Right forelimb (tissue), 1 donor: ENCODE results near the gene PHETA1.
"Not testable (repeated sequence)": the region's sequence is repeated elsewhere in the genome, so short reads cannot be mapped to it uniquely, and the experiment has no call there.

Source experiments
- DNase-seq: peaks from one replicate; pipeline ENCODE4 v3.0.0-alpha.2; 2018

Gene PHETA1

DNA sequence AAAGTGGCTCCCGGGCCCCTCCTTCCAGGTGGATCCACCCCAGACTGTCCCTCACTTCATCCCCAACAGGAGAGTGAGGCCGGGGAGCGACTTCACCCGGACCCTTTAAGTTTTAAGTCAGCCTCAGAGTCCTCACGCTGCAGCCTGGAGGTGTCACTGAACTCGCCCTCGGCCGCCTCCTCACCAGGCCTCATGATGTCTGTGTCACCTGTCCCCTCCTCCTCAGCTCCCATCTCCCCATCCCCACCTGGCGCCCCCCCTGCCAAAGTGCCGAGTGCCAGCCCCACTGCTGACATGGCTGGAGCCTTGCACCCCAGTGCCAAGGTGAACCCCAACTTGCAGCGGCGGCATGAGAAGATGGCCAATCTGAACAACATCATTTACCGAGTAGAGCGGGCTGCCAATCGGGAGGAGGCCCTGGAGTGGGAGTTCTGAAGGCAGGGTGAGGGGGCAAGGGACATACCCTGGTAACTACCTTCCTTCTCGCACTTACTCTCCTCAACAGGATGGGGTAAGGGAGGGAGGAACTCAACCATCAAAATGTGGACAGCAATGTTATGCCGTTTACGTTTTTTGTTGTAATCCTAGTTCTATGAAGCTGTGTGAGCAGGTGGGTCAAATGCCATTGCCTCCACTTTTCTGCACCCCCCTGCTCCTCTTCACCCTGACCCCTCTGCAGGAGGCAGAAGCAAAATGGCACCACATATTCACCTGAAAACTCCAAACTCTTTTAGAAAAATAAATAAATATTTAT, 20.8 kb downstream of the PHETA1 start:
- no peak for DNase-seq

- DNase-seq: no peak
Measured at GRCh38 chr12:111344254-111344875, 24.5 kb downstream of the PHETA1 start.

DNA sequence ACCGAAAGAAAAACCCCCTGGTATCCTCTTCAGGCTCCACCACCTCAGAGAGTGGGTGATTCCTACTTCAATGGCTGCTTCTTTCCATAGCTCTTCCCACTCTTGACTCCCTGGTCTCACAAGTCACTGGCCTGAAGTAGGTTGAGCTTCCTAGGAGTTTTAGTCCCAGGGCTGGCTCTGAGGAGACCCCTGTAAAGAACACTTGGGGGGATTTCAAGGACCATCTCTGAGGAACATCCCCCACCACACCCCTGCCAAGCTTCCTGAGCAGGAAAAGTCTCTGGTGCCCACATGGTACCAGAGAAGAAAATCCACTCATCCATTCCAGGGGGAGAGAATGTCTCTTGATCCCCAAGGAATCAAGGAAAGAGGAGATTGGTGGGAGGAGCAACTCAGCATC, 25.7 kb downstream of the PHETA1 start:
- no peak for DNase-seq

DNA sequence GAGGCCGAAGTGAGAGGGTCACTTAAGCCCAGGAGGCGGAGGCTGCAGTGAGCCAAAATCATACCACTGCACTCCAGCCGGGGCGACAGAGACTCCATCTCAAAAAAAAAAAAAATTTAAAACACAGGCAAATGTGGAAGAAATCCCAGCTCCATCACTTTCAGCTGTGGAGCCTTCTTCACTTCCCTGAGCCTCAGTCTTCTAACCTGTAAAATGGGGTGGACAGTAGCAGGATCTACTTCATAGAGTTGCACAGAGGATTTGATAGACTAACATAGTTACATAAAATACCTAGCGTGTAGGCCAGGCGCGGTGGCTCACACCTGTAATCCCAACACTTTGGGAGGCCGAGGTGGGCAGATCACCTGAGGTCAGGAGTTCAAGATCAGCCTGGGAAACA, 26.5 kb downstream of the PHETA1 start:
- DNase-seq: no peak

DNA sequence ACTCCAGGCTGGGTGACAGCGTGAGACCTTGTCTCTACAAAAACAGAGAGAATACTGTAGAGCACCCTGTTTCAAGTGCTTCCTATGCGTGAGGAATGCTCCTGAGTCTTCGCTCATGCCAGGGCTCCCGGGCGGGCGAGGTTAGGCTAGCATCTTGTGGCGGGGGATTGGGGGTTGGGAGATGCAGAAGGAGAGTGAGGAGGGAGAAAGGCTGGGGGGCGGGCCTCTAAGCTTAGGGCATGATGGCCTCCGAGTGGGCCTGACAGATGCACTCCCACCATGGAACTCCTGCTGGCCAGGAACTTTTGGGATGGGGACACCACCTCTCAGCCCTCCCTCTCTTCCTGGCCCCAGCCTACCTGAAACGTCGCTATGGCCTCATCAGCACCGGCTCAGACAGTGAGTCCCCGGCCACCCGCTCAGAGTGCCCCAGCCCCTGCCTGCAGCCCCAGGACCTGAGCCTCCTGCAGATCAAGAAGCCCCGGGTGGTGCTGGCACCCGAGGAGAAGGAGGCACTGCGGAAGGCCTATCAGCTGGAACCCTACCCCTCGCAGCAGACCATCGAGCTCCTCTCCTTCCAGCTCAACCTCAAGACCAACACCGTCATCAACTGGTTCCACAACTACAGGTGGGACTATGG, 27.3 kb downstream of the PHETA1 start:
- no peak for DNase-seq

GRCh38 chr12:111340680-111341079, 28.2 kb downstream of the PHETA1 start:
- DNase-seq: not testable (repeated sequence)

- no peak for DNase-seq
Measured at GRCh38 chr12:111340231-111340630, 28.7 kb downstream of the PHETA1 start.

DNA sequence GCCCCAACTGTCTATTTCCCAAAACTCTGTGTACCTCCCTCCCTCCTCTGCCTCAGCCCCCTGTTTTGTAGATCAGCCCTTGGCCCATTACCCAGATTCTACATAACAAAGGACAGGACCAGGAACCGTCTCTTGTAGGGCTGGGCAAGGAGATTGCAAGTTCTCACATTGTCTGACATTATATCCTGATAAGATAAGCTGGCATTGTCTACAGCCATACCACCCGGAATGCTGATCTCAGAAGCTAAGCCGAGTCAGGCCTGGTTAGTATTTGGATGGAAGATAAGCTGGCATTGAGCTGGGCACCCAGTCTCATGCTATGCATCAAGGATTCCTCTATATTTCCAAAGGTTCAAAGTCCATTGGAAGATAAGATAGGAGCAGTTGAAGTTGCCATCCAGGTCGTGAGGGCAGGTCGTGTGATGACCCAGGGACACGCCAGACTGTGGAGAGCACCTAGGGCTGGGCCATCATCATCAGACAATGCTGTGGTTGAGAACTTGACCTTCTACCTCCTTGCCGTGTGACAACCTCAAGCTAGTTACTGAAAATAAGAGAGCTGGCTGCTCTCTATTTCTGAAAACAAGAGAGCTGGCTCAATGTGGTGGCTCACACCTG, 29.5 kb downstream of the PHETA1 start:
- no peak for DNase-seq

- DNase-seq: no peak
Measured at GRCh38 chr12:111338096-111338495, 30.8 kb downstream of the PHETA1 start.

- no peak for DNase-seq
Measured at GRCh38 chr12:111337371-111337770, 31.5 kb downstream of the PHETA1 start.

DNA sequence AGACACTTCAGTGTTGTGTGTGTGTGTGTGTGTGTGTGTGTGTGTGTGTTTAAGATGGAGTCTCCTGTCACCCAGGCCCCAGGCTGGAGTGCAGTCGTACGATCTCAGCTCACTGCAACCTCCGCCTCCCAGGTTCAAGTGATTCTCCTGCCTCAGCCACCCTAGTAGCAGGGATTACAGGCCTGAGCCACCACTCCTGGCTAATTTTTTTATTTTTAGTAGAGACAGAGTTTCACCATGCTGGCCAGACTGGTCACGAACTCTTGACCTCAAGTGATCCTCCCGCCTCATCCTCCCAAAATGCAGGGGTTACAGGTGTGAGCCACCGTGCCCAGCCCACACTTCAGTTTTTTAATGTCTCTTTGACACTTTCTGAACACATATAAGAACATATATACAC, 32.5 kb downstream of the PHETA1 start:
- DNase-seq: not testable (repeated sequence)

DNA sequence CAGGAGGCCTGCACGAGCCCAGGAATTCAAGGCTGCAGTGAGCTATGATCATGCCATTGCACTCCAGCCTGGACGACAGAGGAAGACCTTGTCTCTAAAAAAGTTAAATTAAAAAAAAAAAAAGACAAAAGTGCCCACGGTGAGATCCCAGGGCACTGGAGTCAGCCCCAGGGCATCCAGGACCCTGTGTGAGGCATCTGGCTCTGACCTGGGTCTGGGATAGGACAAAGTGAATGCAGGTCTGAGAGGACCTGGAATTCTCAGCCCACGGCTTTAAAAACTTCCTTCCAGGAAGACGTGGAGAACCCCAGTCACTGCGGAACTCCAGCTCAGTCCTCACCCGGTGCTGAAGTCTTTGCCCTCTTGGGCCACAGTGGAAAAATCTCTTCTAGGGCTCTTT, 33.1 kb downstream of the PHETA1 start:
- DNase-seq: no peak

DNA sequence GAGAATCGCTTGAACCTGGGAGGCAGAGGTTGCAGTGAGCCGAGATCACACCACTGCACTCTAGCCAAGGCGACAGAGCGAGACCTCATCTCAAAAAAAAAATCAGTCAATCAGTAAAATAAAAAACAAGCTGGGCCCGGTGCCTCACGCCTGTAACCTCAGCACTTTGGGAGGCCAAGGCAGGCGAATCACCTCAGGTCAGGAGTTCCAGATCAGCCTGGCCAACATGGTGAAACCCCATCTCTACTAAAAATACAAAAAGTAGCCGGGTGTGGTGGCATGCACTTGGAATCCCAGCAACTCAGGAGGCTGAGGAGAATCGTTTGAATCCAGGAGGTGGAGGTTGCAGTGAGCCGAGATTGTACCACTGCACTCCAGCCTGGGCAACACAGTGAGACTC, 33.6 kb downstream of the PHETA1 start:
- not testable (repeated sequence) for DNase-seq

DNA sequence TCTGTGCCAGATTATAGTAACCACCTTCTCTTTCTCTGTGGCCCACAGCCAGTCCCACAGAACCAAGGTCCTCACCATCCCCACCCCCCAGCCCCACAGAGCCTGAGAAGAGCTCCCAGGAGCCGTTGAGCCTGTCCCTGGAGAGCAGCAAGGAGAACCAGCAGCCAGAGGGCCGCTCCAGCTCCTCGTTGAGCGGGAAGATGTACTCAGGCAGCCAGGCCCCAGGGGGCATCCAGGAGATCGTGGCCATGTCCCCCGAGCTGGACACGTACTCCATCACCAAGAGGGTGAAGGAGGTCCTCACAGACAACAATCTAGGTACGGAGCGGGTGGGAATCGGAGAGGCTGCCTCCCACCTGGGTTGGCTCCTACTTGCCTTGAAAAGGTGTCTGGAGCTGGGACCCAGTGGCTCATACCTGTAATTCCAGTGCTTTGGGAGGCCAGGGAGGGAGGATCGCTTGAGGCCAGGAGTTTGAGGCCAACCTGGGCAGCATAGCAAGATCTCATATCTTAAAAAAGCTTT, 34.4 kb downstream of the PHETA1 start:
- DNase-seq: no peak

GRCh38 chr12:111330800-111331752, 37.8 kb downstream of the PHETA1 start:
- DNase-seq: no peak

DNA sequence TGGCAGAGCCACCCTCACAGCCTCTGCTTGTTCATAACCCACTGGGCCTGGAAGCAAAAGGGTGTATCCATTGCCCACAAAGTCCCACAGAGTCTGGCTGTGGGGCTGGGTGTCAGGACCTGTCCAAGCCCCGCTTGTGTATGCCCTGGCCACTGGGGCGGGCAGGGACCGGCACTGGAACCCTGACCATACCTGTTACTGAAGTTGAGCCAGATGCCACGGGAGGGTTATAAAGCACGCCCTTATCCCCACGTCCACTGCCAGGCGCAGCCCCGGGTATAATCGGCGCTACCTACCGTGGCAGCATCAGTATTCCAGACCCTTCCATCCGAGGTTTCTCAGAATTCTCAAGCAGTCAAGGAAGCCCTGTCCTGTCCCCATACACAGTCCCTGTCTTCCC, 40.8 kb downstream of the PHETA1 start:
- no peak for DNase-seq

DNA sequence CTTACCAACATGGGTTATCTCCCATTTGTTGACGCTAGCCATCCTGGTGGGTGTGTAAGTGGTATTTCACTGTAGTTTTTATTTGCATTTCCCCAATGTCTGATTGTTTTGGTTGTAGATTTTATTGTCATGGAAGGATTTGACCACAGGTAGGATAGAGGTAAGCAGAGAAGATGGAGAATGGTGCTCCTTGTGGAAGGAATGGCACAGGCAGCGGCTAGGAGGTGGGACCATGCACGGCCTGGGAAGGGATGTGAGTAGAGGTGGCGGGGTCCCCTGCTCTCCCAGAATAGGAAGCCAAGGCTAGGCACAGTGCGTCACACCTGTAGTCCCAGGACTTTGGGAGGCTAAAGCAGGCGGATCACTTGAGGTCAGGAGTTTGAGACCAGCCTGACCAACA, 41.4 kb downstream of the PHETA1 start:
- no peak for DNase-seq

DNA sequence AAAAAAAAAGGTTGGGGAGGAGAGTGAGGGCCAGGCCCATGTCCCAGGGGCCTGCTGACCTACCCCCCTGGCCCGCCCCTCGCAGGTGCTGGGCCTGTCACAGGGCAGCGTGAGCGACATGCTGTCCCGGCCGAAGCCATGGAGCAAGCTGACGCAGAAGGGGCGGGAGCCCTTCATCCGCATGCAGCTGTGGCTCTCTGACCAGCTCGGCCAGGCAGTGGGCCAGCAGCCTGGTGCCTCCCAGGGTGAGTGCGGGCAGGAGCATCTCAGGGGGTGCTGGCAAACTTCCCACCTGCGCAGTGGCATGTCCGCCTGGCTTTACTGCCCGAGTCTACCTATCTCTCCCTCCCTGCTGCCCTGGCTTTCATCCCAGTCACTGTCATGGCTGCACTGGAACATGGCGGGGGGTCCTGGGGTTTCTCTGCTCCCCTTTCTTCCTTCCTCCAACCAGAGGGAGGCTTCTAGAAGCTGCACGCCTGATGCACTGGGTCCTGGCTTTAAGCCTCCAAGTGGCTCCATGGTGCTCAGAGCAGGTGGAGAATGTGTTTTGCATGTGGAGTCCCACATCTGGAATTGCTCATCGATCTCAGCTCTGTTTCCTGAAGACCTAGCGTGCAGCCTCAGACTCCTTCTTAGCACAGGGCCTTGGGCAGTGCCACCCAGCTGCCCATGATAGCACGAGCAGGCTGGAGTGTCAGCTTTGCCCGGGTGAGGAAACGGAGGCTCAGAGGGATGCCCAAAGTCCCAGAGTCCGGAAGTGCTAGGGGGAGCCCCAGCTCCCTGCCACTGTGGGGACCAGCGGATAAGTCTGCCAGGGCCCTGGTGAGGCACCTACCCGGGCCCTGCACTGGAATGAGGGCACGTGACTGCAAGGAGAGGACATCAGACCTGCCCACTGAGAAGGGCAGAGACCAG, 46.3 kb downstream of the PHETA1 start:
- DNase-seq: no peak

DNA sequence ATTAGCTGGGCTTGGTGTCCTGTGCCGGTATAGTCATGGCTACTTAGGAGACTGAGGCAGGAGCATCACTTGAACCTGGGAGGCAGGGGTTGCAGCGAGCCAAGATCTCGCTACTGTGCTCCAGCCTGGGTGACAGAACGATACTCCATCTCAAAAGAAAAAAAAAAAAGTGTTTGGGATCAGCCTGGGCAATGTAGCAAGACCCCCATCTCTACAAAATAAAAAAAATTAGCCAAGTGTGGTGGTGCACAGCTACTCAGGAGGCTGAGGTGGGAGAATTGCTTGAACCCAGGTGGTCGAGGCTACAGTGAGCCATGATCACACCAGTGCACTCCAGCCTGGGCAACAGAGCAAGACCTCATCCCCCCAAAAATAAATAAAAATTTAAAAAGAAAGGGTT, 47.6 kb downstream of the PHETA1 start:
- no peak for DNase-seq

GRCh38 chr12:111320258-111321050, 48.4 kb downstream of the PHETA1 start:
- DNase-seq: no peak
